ENCODE results near the gene OR51B2.
"Not testable (repeated sequence)": the region's sequence is repeated elsewhere in the genome, so short reads cannot be mapped to it uniquely, and the experiment has no call there.

Gene OR51B2, protein sequence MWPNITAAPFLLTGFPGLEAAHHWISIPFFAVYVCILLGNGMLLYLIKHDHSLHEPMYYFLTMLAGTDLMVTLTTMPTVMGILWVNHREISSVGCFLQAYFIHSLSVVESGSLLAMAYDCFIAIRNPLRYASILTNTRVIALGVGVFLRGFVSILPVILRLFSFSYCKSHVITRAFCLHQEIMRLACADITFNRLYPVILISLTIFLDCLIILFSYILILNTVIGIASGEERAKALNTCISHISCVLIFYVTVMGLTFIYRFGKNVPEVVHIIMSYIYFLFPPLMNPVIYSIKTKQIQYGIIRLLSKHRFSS

DNA sequence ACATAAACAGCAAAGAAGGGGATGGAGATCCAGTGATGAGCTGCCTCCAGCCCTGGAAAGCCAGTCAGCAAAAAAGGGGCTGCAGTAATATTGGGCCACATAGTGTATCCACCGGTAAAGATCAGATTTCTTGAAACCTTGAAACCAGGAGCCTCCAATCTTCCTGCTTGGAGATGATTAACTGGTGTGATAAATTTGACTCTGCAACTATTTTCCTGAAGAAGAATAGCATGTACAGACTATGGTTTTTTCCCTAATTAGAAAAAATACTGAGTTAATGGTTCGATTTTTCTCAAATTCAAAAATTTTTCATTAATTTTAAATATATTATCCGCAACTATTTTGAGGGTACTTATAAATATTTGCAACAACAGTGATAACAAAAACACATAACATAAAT is at the start of gene OR51B2:
Gene OR51B2 (minus strand): TSS at position 101 of the 400 bp plus-strand sequence. CDS start 0 bp downstream, at position 101.
- in situ Hi-C loops (cut with HindIII; ENCODE audit: low pct_unique_long_range_greater_than_20kb, low sequenced_read_pairs) = no loop called here
- no peak for DNase-seq (ENCODE audit: low read depth in 1 of 2, low spot score in 1 of 2)
- no peak for TF ChIP-seq JUND (IDR thresholded peaks at IDR 0.05; ENCODE audit: low read depth)

DNA sequence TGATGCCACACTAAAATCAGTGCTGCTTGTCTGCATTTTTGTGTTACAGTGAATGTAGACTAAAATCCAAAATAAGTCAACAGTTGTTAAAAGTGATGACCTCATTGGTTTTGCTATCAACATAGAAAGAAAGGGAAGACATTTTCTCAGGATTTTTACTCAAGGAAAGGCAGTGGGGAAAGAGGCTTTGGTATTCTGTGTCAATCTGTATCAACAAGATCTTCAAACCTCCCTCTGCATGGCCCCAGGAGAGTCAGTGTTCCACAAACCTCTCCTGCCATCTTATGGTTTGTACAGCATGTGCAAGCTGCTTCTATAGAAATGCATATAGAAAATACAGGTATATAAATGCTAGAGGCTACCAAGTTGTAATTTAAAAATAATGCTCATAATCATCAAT is 45.7 kb upstream of the OR51B2 start:
- peak in 1 of 2 experiments; percentile 16 for DNase-seq (ENCODE audit: low read depth in 1 of 2, low spot score in 1 of 2)

DNA sequence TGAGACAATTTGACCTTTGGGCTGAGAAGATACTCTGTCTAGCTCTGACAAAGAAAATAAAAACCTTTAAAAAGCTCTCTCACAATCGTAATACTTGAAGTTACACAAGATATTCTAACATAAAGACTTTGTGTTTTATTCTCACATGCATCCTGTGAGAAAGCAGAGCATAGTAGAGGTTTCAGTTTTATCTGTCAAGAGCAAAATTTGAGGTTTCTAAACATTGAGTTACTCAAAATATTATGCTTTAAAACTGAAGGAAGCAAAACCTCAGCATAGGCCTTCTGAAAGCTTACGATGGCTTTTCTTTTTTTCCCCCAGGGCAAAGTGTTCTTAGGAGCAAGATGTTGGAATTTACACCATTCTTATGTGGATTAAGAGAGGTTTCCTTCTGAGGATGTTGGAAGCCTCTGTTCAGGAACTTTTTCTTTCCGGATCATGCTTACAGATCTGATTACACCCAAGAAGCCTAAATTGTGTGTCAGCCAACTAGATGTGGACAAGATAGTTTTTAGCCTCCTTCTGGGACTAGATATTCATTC is 44.5 kb upstream of the OR51B2 start:
- TF ChIP-seq JUND (IDR thresholded peaks at IDR 0.05; ENCODE audit: low read depth) = no peak
- in situ Hi-C loops (cut with HindIII; ENCODE audit: low pct_unique_long_range_greater_than_20kb, low sequenced_read_pairs) = no loop called here
- DNase-seq (ENCODE audit: low read depth in 1 of 2, low spot score in 1 of 2) = no peak

More for the DNA sequence above, 45.7 kb upstream of the OR51B2 start:
- no peak for TF ChIP-seq JUND (IDR thresholded peaks at IDR 0.05; ENCODE audit: low read depth)
- in situ Hi-C loops (cut with HindIII; ENCODE audit: low pct_unique_long_range_greater_than_20kb, low sequenced_read_pairs) = no loop called here

DNA sequence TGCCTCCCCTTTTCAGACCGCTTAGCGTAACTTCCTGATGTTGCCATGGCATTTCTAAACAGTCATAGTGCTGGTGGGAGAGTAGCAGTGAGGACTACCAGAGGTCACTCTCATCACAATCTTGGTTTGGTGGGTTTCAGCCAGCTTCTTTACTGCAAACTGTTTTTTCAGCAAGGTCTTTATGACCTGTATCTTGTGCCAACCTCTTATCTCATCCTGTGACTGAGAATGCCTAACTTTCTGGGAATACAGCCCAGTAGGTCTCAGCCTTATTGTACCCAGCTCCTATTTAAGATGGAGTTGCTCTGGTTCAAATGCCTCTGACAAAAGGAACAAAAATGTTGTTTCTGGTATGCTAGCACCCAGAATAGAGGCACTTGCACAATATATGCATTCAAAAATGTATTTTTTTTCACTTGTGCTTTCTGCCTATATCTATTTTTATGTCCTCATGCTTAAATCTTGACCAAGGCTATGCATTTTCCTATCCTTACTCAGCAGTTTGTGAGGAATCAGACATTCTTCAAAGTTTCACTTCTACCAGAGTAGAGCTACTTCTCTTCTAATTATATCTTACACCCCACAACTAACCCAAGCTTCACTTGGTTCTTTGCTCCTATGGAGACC is 43.5 kb upstream of the OR51B2 start:
- no peak for TF ChIP-seq JUND (IDR thresholded peaks at IDR 0.05; ENCODE audit: low read depth)
- no peak for DNase-seq (ENCODE audit: low read depth in 1 of 2, low spot score in 1 of 2)
- in situ Hi-C loops (cut with HindIII; ENCODE audit: low pct_unique_long_range_greater_than_20kb, low sequenced_read_pairs) = no loop called here

DNA sequence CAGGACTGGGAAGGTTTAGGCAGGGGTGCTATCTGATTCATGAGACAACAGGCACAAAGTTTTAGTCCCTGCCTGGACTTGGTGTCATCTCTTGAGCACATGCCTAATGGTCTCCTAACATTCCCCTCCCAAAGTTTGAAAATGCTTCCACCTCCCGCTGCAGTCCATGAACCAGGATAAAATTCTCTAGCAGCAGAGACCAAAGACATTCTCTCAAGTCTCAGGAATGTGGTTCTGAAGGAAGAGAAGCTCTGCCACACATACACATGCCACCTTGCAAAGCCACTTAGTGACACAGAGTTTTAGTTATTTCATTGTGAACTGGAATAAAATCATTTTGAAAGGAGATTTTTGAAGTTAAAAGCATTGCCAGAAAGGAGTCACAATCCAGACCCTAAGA is 42.8 kb upstream of the OR51B2 start:
- in situ Hi-C loops (cut with HindIII; ENCODE audit: low pct_unique_long_range_greater_than_20kb, low sequenced_read_pairs) = no loop called here
- no peak for DNase-seq (ENCODE audit: low read depth in 1 of 2, low spot score in 1 of 2)
- TF ChIP-seq JUND (IDR thresholded peaks at IDR 0.05; ENCODE audit: low read depth) = no peak

DNA sequence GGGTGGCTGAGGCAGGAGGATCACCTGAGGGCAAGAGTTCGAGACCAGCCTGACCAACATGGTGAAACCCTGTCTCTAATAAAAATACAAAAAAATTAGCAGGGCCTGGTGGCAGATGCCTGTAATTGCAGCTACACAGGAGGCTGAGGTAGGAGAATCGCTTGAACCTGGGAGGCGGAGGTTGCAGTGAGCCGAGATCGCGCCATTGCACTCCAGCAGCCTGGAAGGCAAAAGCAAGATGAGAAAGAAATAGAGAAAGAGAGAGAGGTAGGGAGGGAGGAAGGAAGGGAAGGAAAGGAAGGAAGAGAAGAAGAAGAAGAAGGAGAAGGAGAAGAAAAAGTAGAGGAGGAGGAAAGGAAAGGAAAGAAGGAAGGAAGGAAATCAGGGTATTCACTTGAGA is 42.3 kb upstream of the OR51B2 start:
- in situ Hi-C loops (cut with HindIII; ENCODE audit: low pct_unique_long_range_greater_than_20kb, low sequenced_read_pairs); DNase-seq (ENCODE audit: low read depth in 1 of 2, low spot score in 1 of 2): not testable (repeated sequence)

DNA sequence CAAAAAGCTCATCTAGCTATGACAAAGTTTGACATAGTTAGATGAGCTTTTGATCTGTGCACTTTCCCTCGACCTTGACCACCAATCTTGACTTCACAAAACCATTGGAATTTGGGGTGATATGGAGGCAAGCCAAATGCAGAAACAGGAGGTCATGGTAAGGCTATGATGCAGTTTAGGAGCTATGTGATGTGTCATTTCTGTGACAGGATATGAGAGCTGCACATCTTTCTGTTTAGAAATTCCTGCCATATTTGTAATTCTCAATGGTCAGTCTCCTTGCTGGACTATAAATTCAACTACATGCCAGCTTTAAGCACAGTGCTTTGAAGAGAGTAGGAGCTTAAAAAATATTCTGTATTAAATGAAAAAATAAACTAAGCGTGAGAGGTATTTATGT is 40.1 kb upstream of the OR51B2 start:
- DNase-seq (ENCODE audit: low read depth in 1 of 2, low spot score in 1 of 2) = no peak
- TF ChIP-seq JUND (IDR thresholded peaks at IDR 0.05; ENCODE audit: low read depth) = no peak
- in situ Hi-C loops (cut with HindIII; ENCODE audit: low pct_unique_long_range_greater_than_20kb, low sequenced_read_pairs) = no loop called here

DNA sequence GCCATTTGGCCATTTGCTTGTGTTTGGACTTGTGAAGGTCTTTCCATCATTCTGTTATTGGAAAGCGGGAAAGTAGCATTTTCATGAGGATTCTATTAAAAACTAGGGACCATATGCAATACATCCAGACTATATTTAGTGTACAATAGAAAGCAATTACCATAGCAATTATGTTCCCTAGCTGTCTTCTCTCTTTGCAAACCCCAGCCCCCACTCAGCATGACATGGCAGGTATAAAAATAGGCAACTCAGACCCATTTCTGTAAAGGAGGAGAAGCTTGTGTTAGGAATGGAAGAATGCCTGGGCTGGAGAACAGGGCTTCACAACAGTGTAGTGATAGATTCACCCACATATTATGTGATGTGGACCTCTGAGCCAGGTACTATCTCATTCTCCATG is 39.6 kb upstream of the OR51B2 start:
- TF ChIP-seq JUND (IDR thresholded peaks at IDR 0.05; ENCODE audit: low read depth) = no peak
- DNase-seq (ENCODE audit: low read depth in 1 of 2, low spot score in 1 of 2) = no peak
- in situ Hi-C loops (cut with HindIII; ENCODE audit: low pct_unique_long_range_greater_than_20kb, low sequenced_read_pairs) = no loop called here

DNA sequence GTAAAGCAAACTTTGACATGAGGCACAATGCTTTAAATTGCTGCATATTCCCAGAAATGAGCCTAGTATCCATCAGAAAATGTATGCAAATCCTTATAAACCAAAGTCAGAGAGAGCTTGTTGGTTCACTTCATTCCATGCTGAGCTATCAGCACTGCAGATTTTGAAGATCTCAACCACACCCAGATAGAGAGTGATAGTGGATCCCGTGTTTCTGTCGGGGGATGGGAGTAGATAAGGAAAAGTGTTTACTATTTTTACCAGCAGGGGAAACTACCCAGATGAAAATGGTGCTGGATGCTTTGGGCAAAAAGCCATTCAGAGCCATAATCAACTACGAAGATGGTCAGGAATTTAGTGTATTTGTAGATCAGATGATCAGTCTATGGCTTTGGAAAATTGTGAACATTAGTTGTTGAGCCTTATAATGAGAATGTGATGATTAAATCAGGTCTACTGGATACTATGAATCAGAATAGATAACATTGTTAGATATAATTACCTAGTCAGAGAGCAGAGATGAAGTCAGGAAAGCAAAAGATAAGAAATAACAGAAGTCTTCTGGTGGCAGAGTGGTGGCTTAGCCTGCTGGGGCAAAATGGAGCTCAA is 38.0 kb upstream of the OR51B2 start:
- TF ChIP-seq JUND (IDR thresholded peaks at IDR 0.05; ENCODE audit: low read depth) = no peak
- in situ Hi-C loops (cut with HindIII; ENCODE audit: low pct_unique_long_range_greater_than_20kb, low sequenced_read_pairs) = no loop called here

DNA sequence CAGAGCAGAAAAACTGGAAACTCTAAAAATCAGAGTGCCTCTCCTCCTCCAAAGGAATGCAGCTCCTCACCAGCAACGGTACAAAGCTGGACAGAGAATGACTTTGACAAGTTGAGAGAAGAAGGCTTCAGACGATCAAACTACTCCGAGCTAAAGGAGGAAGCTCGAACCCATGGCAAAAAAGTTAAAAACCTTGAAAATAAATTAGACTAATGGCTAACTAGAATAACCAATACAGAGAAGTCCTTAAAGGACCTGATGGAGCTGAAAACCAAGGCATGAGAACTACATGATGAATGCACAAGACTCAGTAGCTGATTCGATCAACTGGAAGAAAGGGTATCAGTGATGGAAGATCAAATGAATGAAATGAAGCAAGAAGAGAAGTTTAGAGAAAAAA is 31.9 kb upstream of the OR51B2 start:
- in situ Hi-C loops (cut with HindIII; ENCODE audit: low pct_unique_long_range_greater_than_20kb, low sequenced_read_pairs); DNase-seq (ENCODE audit: low read depth in 1 of 2, low spot score in 1 of 2): not testable (repeated sequence)

More for the DNA sequence above, 38.0 kb upstream of the OR51B2 start:
- no peak for DNase-seq (ENCODE audit: low read depth in 1 of 2, low spot score in 1 of 2)

DNA sequence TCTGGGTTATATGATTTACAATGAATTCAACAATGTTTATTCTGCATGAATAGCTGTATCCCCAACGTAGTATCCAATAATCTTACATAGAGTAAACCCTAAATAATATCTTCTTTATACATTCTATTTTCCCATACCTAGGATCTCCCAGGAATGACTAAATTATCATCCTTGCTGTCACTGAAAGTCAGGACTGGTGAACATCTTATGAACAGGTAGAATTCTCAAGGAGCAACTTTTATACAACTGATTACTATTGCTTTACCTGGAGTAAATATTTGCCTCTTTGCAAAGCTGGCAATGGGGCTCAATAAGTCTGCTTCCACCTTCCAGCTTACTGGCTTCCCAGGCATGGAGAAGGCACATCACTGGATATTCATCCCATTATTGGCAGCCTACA is 27.1 kb upstream of the OR51B2 start, which contains the start of gene OR51B6:
Gene OR51B6 (plus strand): TSS at position 301 of the 400 bp plus-strand sequence. CDS start 0 bp downstream, at position 301.
- no peak for DNase-seq (ENCODE audit: low read depth in 1 of 2, low spot score in 1 of 2)
- in situ Hi-C loops (cut with HindIII; ENCODE audit: low pct_unique_long_range_greater_than_20kb, low sequenced_read_pairs) = no loop called here
- no peak for TF ChIP-seq JUND (IDR thresholded peaks at IDR 0.05; ENCODE audit: low read depth)

DNA sequence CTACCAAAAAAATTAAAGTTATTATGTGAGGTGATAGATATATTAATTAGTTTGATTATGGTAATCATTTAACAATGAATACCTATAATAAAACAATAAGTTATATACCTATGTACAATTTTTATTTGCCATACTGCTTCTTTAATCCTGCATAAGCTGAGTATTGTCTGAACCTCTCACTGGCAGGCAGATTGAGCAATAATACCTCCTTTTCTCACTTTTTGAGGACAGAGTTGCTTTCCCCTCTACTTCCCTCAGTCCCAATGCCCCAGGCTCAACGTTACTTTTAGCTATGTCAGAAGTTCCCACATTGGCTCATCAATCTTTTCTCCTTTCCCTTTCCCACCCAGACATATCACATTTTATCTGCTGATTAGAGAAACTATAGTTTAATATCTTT is 25.5 kb upstream of the OR51B2 start:
- in situ Hi-C loops (cut with HindIII; ENCODE audit: low pct_unique_long_range_greater_than_20kb, low sequenced_read_pairs) = no loop called here
- no peak for TF ChIP-seq JUND (IDR thresholded peaks at IDR 0.05; ENCODE audit: low read depth)
- no peak for DNase-seq (ENCODE audit: low read depth in 1 of 2, low spot score in 1 of 2)

Data from T47D (cell line).